Trophoblast cell (in vitro differentiated cells and primary cell): Measurements from ENCODE around the gene DLG2.

Source experiments
- DNase-seq, 2 donors: peaks; one replicate each; pipeline ENCODE4 v3.0.0-alpha.2; 2016
- H2AFZ ChIP-seq: 2 replicates; pipeline ENCODE4 v1.6.1; 2013; ENCODE audit warnings: low read length, moderate library complexity, mild to moderate bottlenecking; ENCODE audit not compliant: insufficient read depth, poor library complexity
- H2AK5ac ChIP-seq: 2 replicates; pipeline ENCODE4 v1.6.1; 2013; ENCODE audit warnings: mild to moderate bottlenecking, low read length
- H2BK120ac ChIP-seq: 2 replicates; pipeline ENCODE4 v1.6.1; 2013; ENCODE audit warnings: low read length, mild to moderate bottlenecking, moderate library complexity; ENCODE audit not compliant: insufficient read depth, poor library complexity
- H2BK12ac ChIP-seq: 2 replicates; pipeline ENCODE4 v1.6.1; 2013; ENCODE audit warnings: mild to moderate bottlenecking, low read length, moderate library complexity
- H2BK5ac ChIP-seq: 2 replicates; pipeline ENCODE4 v1.6.1; 2013; ENCODE audit warnings: low read length, low read depth, moderate library complexity, mild to moderate bottlenecking; ENCODE audit not compliant: poor library complexity
- H3K14ac ChIP-seq: 2 replicates; pipeline ENCODE4 v1.6.1; 2013; ENCODE audit warnings: mild to moderate bottlenecking, low read length
- H3K18ac ChIP-seq: 2 replicates; pipeline ENCODE4 v1.6.1; 2013; ENCODE audit warnings: mild to moderate bottlenecking, low read length
- H3K23ac ChIP-seq: 2 replicates; pipeline ENCODE4 v1.6.1; 2013; ENCODE audit warnings: low read length
- H3K27ac ChIP-seq: 2 replicates; pipeline ENCODE4 v1.5.1; 2013; ENCODE audit warnings: low read depth, mild to moderate bottlenecking, inconsistent platforms, low read length, moderate library complexity
- H3K27me3 ChIP-seq: 2 replicates; pipeline ENCODE4 v1.6.1; 2013; ENCODE audit warnings: inconsistent platforms, mild to moderate bottlenecking, low read length, moderate library complexity; ENCODE audit not compliant: insufficient read depth
- H3K36me3 ChIP-seq, 2 experiments: 1 replicate in 1 of 2; 2 replicates in 1 of 2; pipeline ENCODE4 v1.6.1; 2013; ENCODE audit warnings: low read length in 2 of 2, mild to moderate bottlenecking in 2 of 2, moderate library complexity in 1 of 2; ENCODE audit not compliant: insufficient read depth in 2 of 2, control insufficient read depth in 1 of 2
- H3K4ac ChIP-seq: 2 replicates; pipeline ENCODE4 v1.6.1; 2013; ENCODE audit warnings: low read depth, mild to moderate bottlenecking, low read length, moderate library complexity
- H3K4me1 ChIP-seq, 2 experiments: 1 replicate in 1 of 2; 2 replicates in 1 of 2; pipeline ENCODE4 v1.6.1; 2013; ENCODE audit warnings: low read length in 2 of 2, mild to moderate bottlenecking in 2 of 2, moderate library complexity in 1 of 2; ENCODE audit not compliant: insufficient read depth in 2 of 2, control insufficient read depth in 1 of 2
- H3K4me2 ChIP-seq: 2 replicates; pipeline ENCODE4 v1.6.1; 2013; ENCODE audit warnings: inconsistent platforms, mild to moderate bottlenecking, low read length, moderate library complexity
- H3K4me3 ChIP-seq: 2 replicates; pipeline ENCODE4 v1.5.1; 2013; ENCODE audit warnings: mild to moderate bottlenecking, low read depth, low read length, inconsistent platforms
- H3K79me1 ChIP-seq: one replicate; pipeline ENCODE4 v1.6.1; 2013; ENCODE audit warnings: low read length
- H3K79me2 ChIP-seq: 2 replicates; pipeline ENCODE4 v1.6.1; 2013; ENCODE audit warnings: low read length, mild to moderate bottlenecking; ENCODE audit not compliant: control insufficient read depth, insufficient read depth, poor library complexity
- H3K9ac ChIP-seq: 2 replicates; pipeline ENCODE4 v1.6.1; 2013; ENCODE audit warnings: mild to moderate bottlenecking, low read length
- H3K9me3 ChIP-seq: 2 replicates; pipeline ENCODE4 v1.6.1; 2013; ENCODE audit warnings: low read depth, mild to moderate bottlenecking, control low read depth, inconsistent platforms, low read length; ENCODE audit not compliant: insufficient read depth
- H4K12ac ChIP-seq: 2 replicates; pipeline ENCODE4 v1.6.1; 2013; ENCODE audit warnings: low read depth, mild to moderate bottlenecking, low read length, moderate library complexity
- H4K8ac ChIP-seq: 2 replicates; pipeline ENCODE4 v1.6.1; 2013; ENCODE audit warnings: low read depth, mild to moderate bottlenecking, low read length, moderate library complexity
- H4K91ac ChIP-seq: one replicate; pipeline ENCODE4 v1.6.1; 2013; ENCODE audit warnings: low read depth, mild to moderate bottlenecking, low read length, moderate library complexity
- WGBS: extraction: QIAGEN DNeasy Blood & Tissue Kit; methylation state at CpG from one replicate; pipeline ENCODE4 v1.1.7; 2013; ENCODE audit warnings: missing lambda C conversion rate; ENCODE audit not compliant: insufficient read length, insufficient coverage; ENCODE audit errors: extremely low coverage; 5-methylcytosine and 5-hydroxymethylcytosine counted together

The DLG2 gene

GRCh38 chr11:84541731-84542340, 1085.3 kb downstream of the DLG2 start:
- no peaks in the 10 kb centered on the region for H3K79me1 ChIP-seq
- no peak overlapping the region for H3K4me3 ChIP-seq
- H3K9me3 ChIP-seq = no peaks in the 10 kb centered on the region
- no peak overlapping the region for H2AK5ac ChIP-seq
- H3K79me2 ChIP-seq = no peaks in the 10 kb centered on the region
- H3K23ac ChIP-seq = no peak overlapping the region
- H2BK5ac ChIP-seq = no peak overlapping the region
- no peak for DNase-seq
- H3K14ac ChIP-seq = no peak overlapping the region
- H3K9ac ChIP-seq = no peak overlapping the region
- no peaks in the 10 kb centered on the region for H3K4me1 ChIP-seq
- no peak overlapping the region for H2BK12ac ChIP-seq
- H4K8ac ChIP-seq = no peak overlapping the region
- H3K4ac ChIP-seq = no peak overlapping the region
- no peak overlapping the region for H4K91ac ChIP-seq
- H2BK120ac ChIP-seq = no peak overlapping the region
- no CpG with 5 or more reads among the region's 4 CpGs for WGBS
- no peaks in the 10 kb centered on the region for H3K36me3 ChIP-seq
- H3K27me3 ChIP-seq = no peaks in the 10 kb centered on the region
- H2AFZ ChIP-seq = no peak overlapping the region
- no peak overlapping the region for H3K18ac ChIP-seq
- no peak overlapping the region for H4K12ac ChIP-seq
- H3K4me2 ChIP-seq = no peak overlapping the region
- H3K27ac ChIP-seq = no peak overlapping the region

GRCh38 chr11:84536456-84536855, 1090.7 kb downstream of the DLG2 start:
- no peak overlapping the region for H3K4me3 ChIP-seq
- no peak overlapping the region for H2AFZ ChIP-seq
- H3K4ac ChIP-seq = no peak overlapping the region
- no peaks in the 10 kb centered on the region for H3K4me1 ChIP-seq
- no peaks in the 10 kb centered on the region for H3K27me3 ChIP-seq
- no peak overlapping the region for H3K23ac ChIP-seq
- no peak overlapping the region for H3K4me2 ChIP-seq
- H3K14ac ChIP-seq = no peak overlapping the region
- no peaks in the 10 kb centered on the region for H3K79me2 ChIP-seq
- no CpG with 5 or more reads among the region's 3 CpGs for WGBS
- no peak overlapping the region for H3K18ac ChIP-seq
- H3K9ac ChIP-seq = no peak overlapping the region
- no peak overlapping the region for H4K8ac ChIP-seq
- H4K12ac ChIP-seq = no peak overlapping the region
- no peak overlapping the region for H2BK120ac ChIP-seq
- no peak overlapping the region for H2BK12ac ChIP-seq
- H3K27ac ChIP-seq = no peak overlapping the region
- DNase-seq = no peak
- no peak overlapping the region for H2BK5ac ChIP-seq
- no peak overlapping the region for H4K91ac ChIP-seq
- no peaks in the 10 kb centered on the region for H3K9me3 ChIP-seq
- no peaks in the 10 kb centered on the region for H3K79me1 ChIP-seq
- no peaks in the 10 kb centered on the region for H3K36me3 ChIP-seq
- no peak overlapping the region for H2AK5ac ChIP-seq

- no peak overlapping the region for H2AK5ac ChIP-seq
- no peak overlapping the region for H3K18ac ChIP-seq
- H3K4me3 ChIP-seq = no peak overlapping the region
- H3K14ac ChIP-seq = no peak overlapping the region
- H3K79me2 ChIP-seq = no peaks in the 10 kb centered on the region
- no peak overlapping the region for H4K91ac ChIP-seq
- no peak overlapping the region for H2AFZ ChIP-seq
- no peaks in the 10 kb centered on the region for H3K9me3 ChIP-seq
- DNase-seq = no peak
- 100% methylated on average over 1 of the region's 4 CpGs for WGBS
- H3K4me2 ChIP-seq = no peak overlapping the region
- H3K4me1 ChIP-seq = no peaks in the 10 kb centered on the region
- no peak overlapping the region for H3K27ac ChIP-seq
- H3K4ac ChIP-seq = no peak overlapping the region
- no peak overlapping the region for H2BK5ac ChIP-seq
- H2BK120ac ChIP-seq = no peak overlapping the region
- H3K23ac ChIP-seq = peak overlapping the region; percentile 69
- no peak overlapping the region for H4K8ac ChIP-seq
- no peaks in the 10 kb centered on the region for H3K36me3 ChIP-seq
- H2BK12ac ChIP-seq = no peak overlapping the region
- H4K12ac ChIP-seq = no peak overlapping the region
- H3K27me3 ChIP-seq = no peaks in the 10 kb centered on the region
- H3K9ac ChIP-seq = no peak overlapping the region
- no peaks in the 10 kb centered on the region for H3K79me1 ChIP-seq
These were observed 1094.8 kb downstream of the DLG2 start for GRCh38 chr11:84532364-84532763.

- H3K4me1 ChIP-seq = no peaks in the 10 kb centered on the region
- no peaks in the 10 kb centered on the region for H3K9me3 ChIP-seq
- no peaks in the 10 kb centered on the region for H3K36me3 ChIP-seq
- no peak overlapping the region for H2AK5ac ChIP-seq
- no peak overlapping the region for H2BK12ac ChIP-seq
- no peak overlapping the region for H2AFZ ChIP-seq
- no peak overlapping the region for H4K8ac ChIP-seq
- H3K4me3 ChIP-seq = no peak overlapping the region
- H3K18ac ChIP-seq = no peak overlapping the region
- no peak overlapping the region for H3K27ac ChIP-seq
- H3K4ac ChIP-seq = no peak overlapping the region
- no peak overlapping the region for H3K14ac ChIP-seq
- no peak overlapping the region for H2BK120ac ChIP-seq
- H3K79me1 ChIP-seq = no peaks in the 10 kb centered on the region
- H3K79me2 ChIP-seq = no peaks in the 10 kb centered on the region
- no peak overlapping the region for H3K23ac ChIP-seq
- H3K9ac ChIP-seq = no peak overlapping the region
- H3K27me3 ChIP-seq = no peaks in the 10 kb centered on the region
- no peak overlapping the region for H4K12ac ChIP-seq
- H2BK5ac ChIP-seq = no peak overlapping the region
- no peak overlapping the region for H4K91ac ChIP-seq
- no peak overlapping the region for H3K4me2 ChIP-seq
- DNase-seq = no peak
These were observed 1100.9 kb downstream of the DLG2 start for GRCh38 chr11:84526250-84526649.
